A549 treated with DMSO at 1 μM for 4 hours (cell line): ENCODE data around the gene SHD. TPM values are rescaled to one million over a fixed set of nuclear protein-coding genes. Genes with fewer than 3 reads are reported as not detected.

Experiments used
- total RNA-seq: library from RNA; stranded (reverse); fragments of 200-300 nt; extraction: Qiagen RNA extraction; gene quantifications from 5 replicates; pipeline ENCODE4 v1.2.3, GENCODE V29; 2022; ENCODE audit warnings: low read depth

SHD gene, protein sequence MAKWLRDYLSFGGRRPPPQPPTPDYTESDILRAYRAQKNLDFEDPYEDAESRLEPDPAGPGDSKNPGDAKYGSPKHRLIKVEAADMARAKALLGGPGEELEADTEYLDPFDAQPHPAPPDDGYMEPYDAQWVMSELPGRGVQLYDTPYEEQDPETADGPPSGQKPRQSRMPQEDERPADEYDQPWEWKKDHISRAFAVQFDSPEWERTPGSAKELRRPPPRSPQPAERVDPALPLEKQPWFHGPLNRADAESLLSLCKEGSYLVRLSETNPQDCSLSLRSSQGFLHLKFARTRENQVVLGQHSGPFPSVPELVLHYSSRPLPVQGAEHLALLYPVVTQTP
- total RNA-seq: 0.04 to 0.05 TPM in 2 of 5 replicates, not detected in the others

DNA sequence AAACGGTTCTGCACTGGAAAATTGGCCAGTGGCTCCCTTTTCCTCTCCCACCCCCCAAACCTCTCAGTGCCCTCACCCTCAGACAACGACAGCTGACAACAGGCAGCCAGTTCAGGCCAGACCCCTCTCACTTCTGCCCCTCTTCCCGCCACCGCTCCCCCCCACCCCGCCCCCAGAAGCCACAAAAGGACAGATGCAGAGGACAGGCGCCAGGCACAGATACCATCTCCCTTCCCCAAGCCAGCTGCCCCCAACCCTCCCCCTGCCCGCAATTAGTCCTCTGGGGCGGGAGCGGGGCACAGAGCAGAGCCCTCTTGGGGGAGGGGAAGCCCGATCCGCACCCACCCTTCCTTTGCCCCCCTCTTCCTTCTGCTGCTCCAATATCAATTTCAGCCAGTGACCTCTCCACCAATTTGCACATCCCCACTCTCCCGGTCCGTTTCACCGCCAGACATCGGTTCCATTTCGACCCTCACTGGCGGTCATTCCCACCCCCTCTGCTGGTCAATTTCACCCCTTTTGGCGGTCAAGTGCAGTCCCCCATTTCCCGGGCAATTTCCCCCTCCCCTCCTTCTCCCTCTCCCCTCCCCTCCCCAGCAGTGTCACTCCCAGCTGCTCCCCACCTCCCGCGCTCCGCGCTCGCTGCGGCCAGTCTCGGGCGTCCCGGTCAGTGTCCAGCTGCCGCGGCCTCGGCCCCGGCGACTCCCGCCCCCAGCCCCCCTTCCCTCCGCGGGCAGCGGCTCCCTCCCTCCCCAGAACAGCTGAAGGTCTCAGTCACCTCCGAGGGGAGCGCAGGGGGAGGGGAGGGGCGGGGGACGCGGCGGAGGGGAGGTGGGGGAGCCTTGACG lies at the start of gene SHD:
Gene SHD (plus strand): TSS at position 848 of the 848 bp plus-strand sequence. CDS start 798 bp downstream, outside the sequence.

DNA sequence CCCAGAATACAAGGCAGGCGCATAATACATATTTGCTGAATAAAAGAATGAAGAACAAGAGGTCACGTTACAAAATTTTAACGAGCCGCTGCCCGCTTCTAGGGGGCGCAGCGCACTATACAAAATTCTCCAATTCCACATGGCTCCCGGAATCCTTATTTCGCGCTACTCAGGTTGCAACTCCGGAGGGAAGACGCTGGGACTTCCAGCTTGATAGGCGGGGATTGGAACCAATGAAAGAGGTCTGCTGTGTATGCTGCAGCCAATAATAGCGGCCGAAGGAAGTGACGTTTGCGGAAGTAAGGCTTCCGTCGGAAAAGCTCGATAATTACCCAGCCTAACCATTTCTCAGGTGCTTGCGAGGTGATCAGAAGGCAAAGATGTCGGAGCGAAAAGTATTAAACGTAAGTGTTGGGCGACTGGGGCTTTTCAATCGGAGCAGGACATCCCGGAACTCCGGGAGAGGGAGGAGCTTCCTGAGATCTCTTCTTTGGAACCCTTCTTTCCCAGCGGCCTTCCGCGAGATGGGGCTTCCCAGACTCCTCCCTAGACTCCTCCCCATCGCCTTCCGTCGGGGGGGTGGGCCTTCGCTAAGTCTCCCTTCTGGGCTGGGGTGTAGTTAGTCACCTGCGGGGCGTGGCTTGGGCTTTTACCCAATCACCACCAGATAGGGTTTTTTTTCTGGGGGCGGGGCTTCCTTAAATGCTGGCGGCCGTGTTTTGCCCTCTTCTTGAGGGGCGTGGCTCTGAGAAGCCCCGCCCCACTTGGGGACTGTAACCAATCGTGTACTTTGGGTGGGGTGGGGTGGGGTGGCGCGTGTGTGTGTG lies 32.1 kb upstream of the SHD start, which contains the start of gene YJU2:
Gene YJU2 (plus strand): TSS at position 314 of the 827 bp plus-strand sequence. CDS start 67 bp downstream, at position 381.

DNA sequence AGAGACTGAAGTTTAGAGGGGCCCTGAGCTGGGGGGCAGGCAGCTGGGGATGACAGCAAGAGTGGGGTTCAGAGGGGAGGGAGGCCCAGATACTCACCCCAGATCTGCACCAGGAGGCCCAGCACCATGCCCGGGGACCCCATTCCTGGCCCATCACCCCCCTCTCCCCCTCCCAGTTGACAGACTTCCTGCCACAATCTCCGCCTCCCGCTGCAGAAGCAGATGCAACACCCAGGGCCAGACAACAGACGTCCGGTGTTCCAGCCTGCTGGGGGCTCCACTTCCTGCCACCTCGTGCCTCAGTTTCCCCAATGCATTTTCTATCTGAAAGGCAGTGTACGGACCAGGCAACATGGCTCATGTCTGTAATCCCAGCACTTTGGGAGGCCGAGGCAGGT lies 23.2 kb downstream of the SHD start, which contains the start of gene TMIGD2:
Gene TMIGD2 (minus strand): TSS at position 147 of the 398 bp plus-strand sequence. CDS start 4 bp downstream, at position 143.

DNA sequence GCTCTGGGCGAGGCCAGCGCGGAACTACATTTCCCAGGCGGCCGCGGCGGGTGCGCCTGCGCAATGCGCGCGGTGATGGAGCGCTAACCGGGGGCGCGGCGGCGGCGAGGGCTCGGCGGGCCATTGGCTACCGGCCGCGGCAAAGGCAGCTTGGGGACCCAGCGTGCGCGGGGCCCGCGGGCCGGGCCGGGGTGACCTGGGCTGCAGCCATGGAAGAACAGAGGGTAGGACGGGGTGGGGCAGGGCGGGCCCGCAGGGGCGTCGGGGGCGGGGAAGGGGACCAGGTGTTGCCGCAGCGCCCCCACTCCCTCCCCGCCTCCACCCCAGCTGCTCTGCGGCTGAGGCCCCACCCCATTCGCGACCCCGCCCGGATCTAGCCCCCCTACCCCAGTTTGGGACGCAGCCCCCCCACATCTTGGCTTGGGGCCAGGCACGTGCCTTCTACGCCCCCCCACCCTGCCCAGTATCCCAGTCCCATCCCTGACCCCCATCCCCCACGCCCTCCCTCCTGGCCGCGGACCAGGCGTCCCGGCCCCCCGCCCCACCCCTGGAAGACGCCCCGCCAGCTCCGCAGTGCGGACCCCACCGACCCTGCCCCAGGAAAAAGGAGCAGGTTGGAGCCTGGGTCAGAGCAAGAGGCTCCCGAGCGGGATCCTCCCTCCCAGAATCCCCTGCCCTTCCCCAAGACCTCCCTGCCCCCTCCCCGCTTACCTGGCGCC lies 25.6 kb downstream of the SHD start, which contains the start of gene FSD1:
Gene FSD1 (plus strand): TSS at position 61 of the 719 bp plus-strand sequence. CDS start 149 bp downstream, at position 210.

DNA sequence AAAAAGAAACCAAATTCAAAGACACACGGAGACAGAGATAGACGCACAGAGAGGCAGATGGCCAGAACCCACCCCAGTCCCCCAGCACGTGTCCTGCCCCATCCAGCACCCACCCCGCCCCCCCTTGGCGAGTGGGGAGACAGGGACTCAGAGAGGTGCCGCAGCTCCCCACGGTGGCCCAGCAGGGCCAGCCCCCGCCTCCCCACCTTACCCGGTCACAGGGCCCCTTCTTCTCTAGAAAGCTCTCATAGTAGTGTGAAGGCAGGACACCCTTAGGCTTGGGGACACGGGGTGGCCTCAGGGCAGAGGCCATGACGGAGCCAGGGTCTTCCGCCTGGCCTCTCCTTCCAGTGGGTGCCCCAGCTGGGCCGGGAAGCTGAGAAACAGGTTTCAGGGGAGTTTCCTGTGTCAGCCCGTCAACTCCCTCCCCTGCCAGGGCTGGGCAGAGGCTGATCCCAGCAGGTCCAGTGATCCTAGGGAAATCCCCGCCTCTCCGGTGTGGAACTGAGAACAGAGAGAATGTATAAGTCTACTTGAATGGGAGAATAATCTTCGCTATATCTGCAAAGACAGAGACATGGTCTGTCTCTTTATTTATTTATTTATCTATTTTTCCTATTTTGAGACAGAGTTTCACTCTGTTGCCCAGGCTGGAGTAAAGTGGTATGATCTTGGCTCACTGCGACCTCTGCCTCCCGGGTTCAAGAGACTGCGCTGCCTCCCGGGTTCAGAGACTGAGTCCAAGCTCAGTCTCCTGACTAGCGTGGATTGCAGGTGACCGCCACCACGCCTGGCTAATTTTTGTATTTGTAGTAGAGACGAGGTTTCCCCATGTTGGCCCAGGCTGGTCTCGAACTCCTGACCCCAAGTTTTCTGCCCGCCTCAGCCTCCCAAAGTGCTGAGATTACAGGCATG lies 59.6 kb downstream of the SHD start, which contains the start of gene STAP2:
Gene STAP2 (minus strand): TSS at position 387 of the 915 bp plus-strand sequence. CDS start 74 bp downstream, at position 313.

Other genes starting within 250 kb of the SHD start
- 13.0 to 19.5 TPM (median 18.2 TPM) in 5 replicates for gene ZBTB7A, start 212.4 kb upstream of the SHD start, total RNA-seq
- 104 to 145 TPM (median 123 TPM) in 5 replicates for gene MAP2K2, start 155.1 kb upstream of the SHD start, total RNA-seq
- 0.05 to 0.07 TPM (median 0.06 TPM) in 3 of 5 replicates, not detected in the others for gene CREB3L3, start 125.6 kb upstream of the SHD start, total RNA-seq
- 23.7 to 36.2 TPM (median 28.3 TPM) in 5 replicates for gene SIRT6, start 96.7 kb upstream of the SHD start, total RNA-seq
- 0.10 to 0.26 TPM (median 0.23 TPM) in 5 replicates for gene ANKRD24, start 96.6 kb upstream of the SHD start, total RNA-seq
- 2.6 to 4.2 TPM (median 2.9 TPM) in 5 replicates for gene EBI3, start 49.7 kb upstream of the SHD start, total RNA-seq
- gene YJU2, start 32.2 kb upstream of the SHD start, total RNA-seq: 18.2 to 22.4 TPM (median 19.1 TPM) in 5 replicates
- not detected in 5 replicates for gene TMIGD2, start 23.1 kb downstream of the SHD start, total RNA-seq
- 7.5 to 8.4 TPM (median 7.8 TPM) in 5 replicates for gene FSD1, start 25.3 kb downstream of the SHD start, total RNA-seq
- gene STAP2, start 59.6 kb downstream of the SHD start, total RNA-seq: not detected in 5 replicates
- 7.4 to 12.2 TPM (median 11.0 TPM) in 5 replicates for gene MPND, start 64.3 kb downstream of the SHD start, total RNA-seq
- 53.6 to 63.3 TPM (median 57.1 TPM) in 5 replicates for gene SH3GL1, start 121.3 kb downstream of the SHD start, total RNA-seq
- gene CHAF1A, start 123.4 kb downstream of the SHD start, total RNA-seq: 21.8 to 26.4 TPM (median 23.6 TPM) in 5 replicates
- gene UBXN6, start 178.5 kb downstream of the SHD start, total RNA-seq: 42.3 to 61.2 TPM (median 57.7 TPM) in 5 replicates
- 20.0 to 32.7 TPM (median 27.2 TPM) in 5 replicates for gene HDGFL2, start 193.0 kb downstream of the SHD start, total RNA-seq
- gene PLIN4, start 239.2 kb downstream of the SHD start, total RNA-seq: 0.21 to 0.30 TPM (median 0.24 TPM) in 5 replicates